Hair follicular keratinocyte (primary cell): Measurements from ENCODE around the gene ABCC11. TPM values are rescaled to one million over a fixed set of nuclear protein-coding genes. Genes with fewer than 3 reads are reported as not detected.

Experiments
- total RNA-seq: library from RNA; depleted of rRNA; stranded (reverse); fragments of >200 nt; gene quantifications from 2 replicates; pipeline ENCODE4 v1.2.3, GENCODE V29; 2015

ABCC11 gene
- 0.04 and 0.08 TPM in 2 replicates for total RNA-seq

GRCh38 chr16:48247311-48247710 lies at the start of gene ABCC11:
Gene ABCC11, minus strand, starts transcription at chr16:48247539. Its CDS starts 15,618 bp downstream, at chr16:48231921.

GRCh38 chr16:48244080-48244862 lies 3.1 kb downstream of the ABCC11 start, which contains the start of gene LONP2:
Gene LONP2, plus strand, starts transcription at chr16:48244300. Its CDS starts 89 bp downstream, at chr16:48244389.

GRCh38 chr16:48155926-48156789 lies 91.2 kb downstream of the ABCC11 start, which contains the start of gene ABCC12:
Gene ABCC12, minus strand, starts transcription at chr16:48155993. Its CDS starts 9,569 bp downstream, at chr16:48146424.

Other genes with a start within 250 kb of the ABCC11 start
- not detected in 2 replicates for gene ABCC12, start 91.5 kb downstream of the ABCC11 start, total RNA-seq
- 30.2 and 35.7 TPM in 2 replicates for gene LONP2, start 3.2 kb downstream of the ABCC11 start, total RNA-seq
- 13.4 and 18.4 TPM in 2 replicates for gene SIAH1, start 137.9 kb upstream of the ABCC11 start, total RNA-seq